Fibroblast of lung (primary cell): ENCODE data around the gene SAP130. TPM values are rescaled to one million over a fixed set of nuclear protein-coding genes. Genes with fewer than 3 reads are reported as not detected.

Source experiments
- DNase-seq, 2 donors: peaks; one replicate each; pipeline versions ENCODE4 v3.0.0 to v3.0.0-alpha.2; 2010; ENCODE audit warnings: low read depth in 2 of 2
- H2AFZ ChIP-seq: 2 replicates; pipeline ENCODE4 v1.5.1; 2012; ENCODE audit warnings: low read length, control low read depth, inconsistent platforms
- H3K27ac ChIP-seq: 2 replicates; pipeline ENCODE4 v1.5.1; 2011; ENCODE audit warnings: low read length, control low read depth; ENCODE audit not compliant: insufficient read depth
- H3K27me3 ChIP-seq: 2 replicates; pipeline ENCODE4 v1.5.1; 2011; ENCODE audit warnings: mild to moderate bottlenecking, low read length; ENCODE audit not compliant: control insufficient read depth, insufficient read depth
- H3K36me3 ChIP-seq: 2 replicates; pipeline ENCODE4 v1.5.1; 2011; ENCODE audit warnings: low read length; ENCODE audit not compliant: control insufficient read depth, insufficient read depth
- H3K4me1 ChIP-seq: 2 replicates; pipeline ENCODE4 v1.5.1; 2011; ENCODE audit warnings: low read length; ENCODE audit not compliant: control insufficient read depth, insufficient read depth; ENCODE audit errors: extremely low read depth
- H3K4me2 ChIP-seq: 2 replicates; pipeline ENCODE4 v1.5.1; 2011; ENCODE audit warnings: low read length, control low read depth; ENCODE audit not compliant: insufficient read depth; ENCODE audit errors: extremely low read depth
- H3K4me3 ChIP-seq, 4 experiments: fragments of 200-600 bp in 1 of 4; sonication (generic) in 1 of 4; replicated peaks in 1 of 4; 2 replicates each; pipeline ENCODE4 v1.5.1; 2011 to 2016; ENCODE audit warnings: low read length in 4 of 4, low read depth in 3 of 4, mild to moderate bottlenecking in 3 of 4, control low read depth in 2 of 4, inconsistent platforms in 1 of 4, mixed read lengths in 1 of 4; ENCODE audit not compliant: insufficient read depth in 1 of 4; ENCODE audit errors: control extremely low read depth in 1 of 4
- H3K79me2 ChIP-seq: 2 replicates; pipeline ENCODE4 v1.5.1; 2012; ENCODE audit warnings: mild to moderate bottlenecking, low read length, inconsistent platforms; ENCODE audit not compliant: control insufficient read depth, insufficient read depth
- H3K9ac ChIP-seq: 2 replicates; pipeline ENCODE4 v1.5.1; 2011; ENCODE audit warnings: mild to moderate bottlenecking, low read length, control low read depth; ENCODE audit not compliant: insufficient read depth
- H3K9me3 ChIP-seq: 2 replicates; pipeline ENCODE4 v1.5.1; 2012; ENCODE audit warnings: low read depth, low read length; ENCODE audit not compliant: control insufficient read depth, insufficient read depth
- H4K20me1 ChIP-seq: 2 replicates; pipeline ENCODE4 v1.5.1; 2011; ENCODE audit warnings: low read length; ENCODE audit not compliant: control insufficient read depth, insufficient read depth; ENCODE audit errors: extremely low read depth
- CTCF ChIP-seq, 2 donors: IDR thresholded peaks in 1 of 2; conservative IDR thresholded peaks in 1 of 2; 1 replicate in 1 of 2; 2 replicates in 1 of 2; pipeline ENCODE4 v1.5.1; 2011 to 2012; ENCODE audit warnings: low read length in 2 of 2, control low read depth in 1 of 2, inconsistent platforms in 1 of 2, low read depth in 1 of 2, mild to moderate bottlenecking in 1 of 2
- EZH2 ChIP-seq: IDR thresholded peaks from 2 replicates; pipeline ENCODE4 v1.5.1; 2012; ENCODE audit warnings: low read length, control low read depth, mild to moderate bottlenecking; ENCODE audit errors: missing control alignments
- polyA plus RNA-seq, 2 donors: library from polyadenylated mRNA; depleted of rRNA in 1 of 2; stranded (reverse) in 1 of 2; unstranded in 1 of 2; fragments of >200 nt; gene quantifications; 2 replicates each; pipeline ENCODE4 v1.2.1, GENCODE V29; 2011 to 2012; ENCODE audit warnings: missing spikeins in 1 of 2
- total RNA-seq: library from RNA; depleted of rRNA; stranded (reverse); fragments of >200 nt; gene quantifications from 2 replicates; pipeline ENCODE4 v1.2.1, GENCODE V29; 2014

Gene SAP130
- total and polyA plus RNA-seq, 2 donors (not counting 1 experiment from before 2014, with no cell fraction given), result 4.5 to 6.7 TPM

DNA sequence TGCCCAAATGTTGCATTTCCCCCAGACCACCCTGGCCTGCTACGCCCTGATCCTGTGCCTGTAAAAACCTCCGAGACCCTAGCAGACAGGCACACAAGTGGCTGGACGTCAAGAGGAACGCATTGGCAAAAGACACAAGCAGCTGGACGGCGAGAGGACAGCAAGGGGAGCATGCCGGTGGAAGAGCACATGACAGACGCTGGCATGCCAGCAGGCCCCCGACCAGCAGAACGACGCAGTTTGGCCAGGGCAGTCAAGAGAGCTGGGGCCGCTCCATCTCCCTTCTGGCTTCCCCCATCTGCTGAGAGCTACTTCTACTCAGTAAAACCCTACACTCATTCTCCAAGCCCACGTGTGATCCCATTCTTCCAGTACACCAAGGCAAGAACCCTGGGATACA is 42.1 kb downstream of the SAP130 start:
- H3K36me3 ChIP-seq, result peaks cover 10% of the 10 kb centered on the region
- no peak for TF ChIP-seq CTCF (conservative IDR thresholded peaks at IDR 0.05 in 1 of 2, IDR thresholded peaks at IDR 0.05 in 1 of 2; ENCODE audit: low read depth in 1 of 2, low read length in 2 of 2)
- TF ChIP-seq EZH2, result no peak
- H3K27ac ChIP-seq, result no peak overlapping the region
- no peak for DNase-seq
- no peaks in the 10 kb centered on the region for H3K4me1 ChIP-seq
- H4K20me1 ChIP-seq, result no peaks in the 10 kb centered on the region
- no peak overlapping the region for H3K9ac ChIP-seq
- no peaks in the 10 kb centered on the region for H3K27me3 ChIP-seq
- H2AFZ ChIP-seq, result no peak overlapping the region
- H3K4me2 ChIP-seq, result no peak overlapping the region
- H3K9me3 ChIP-seq, result no peaks in the 10 kb centered on the region
- no peak overlapping the region for H3K4me3 ChIP-seq
- H3K79me2 ChIP-seq, result no peaks in the 10 kb centered on the region

- Histone ChIP-seq H3K9ac (no peak overlapping the region), H3K36me3 (peaks cover 10% of the 10 kb centered on the region), H3K79me2 (no peaks in the 10 kb centered on the region), H2AFZ (no peak overlapping the region), H3K27me3 (no peaks in the 10 kb centered on the region), H3K27ac (no peak overlapping the region), H3K4me3 (no peak overlapping the region), H4K20me1 (no peaks in the 10 kb centered on the region), H3K9me3 (no peaks in the 10 kb centered on the region), H3K4me1 (no peaks in the 10 kb centered on the region), H3K4me2 (no peak overlapping the region)
- no peak for TF ChIP-seq EZH2
- no peak for TF ChIP-seq CTCF (conservative IDR thresholded peaks at IDR 0.05 in 1 of 2, IDR thresholded peaks at IDR 0.05 in 1 of 2; ENCODE audit: low read depth in 1 of 2, low read length in 2 of 2)
- no peak for DNase-seq
Observed at GRCh38 chr2:127985026-127985734, 42.7 kb downstream of the SAP130 start.

GRCh38 chr2:127984551-127984950 is 43.3 kb downstream of the SAP130 start:
- Histone ChIP-seq H3K79me2 (no peaks in the 10 kb centered on the region), H3K9me3 (no peaks in the 10 kb centered on the region), H3K9ac (no peak overlapping the region), H3K4me1 (no peaks in the 10 kb centered on the region), H4K20me1 (no peaks in the 10 kb centered on the region), H3K4me3 (no peak overlapping the region), H3K27ac (no peak overlapping the region), H3K4me2 (no peak overlapping the region), H3K27me3 (no peaks in the 10 kb centered on the region), H3K36me3 (peaks cover 8% of the 10 kb centered on the region), H2AFZ (no peak overlapping the region)
- TF ChIP-seq EZH2 (no peak), CTCF (conservative IDR thresholded peaks at IDR 0.05 in 1 of 2, IDR thresholded peaks at IDR 0.05 in 1 of 2; ENCODE audit: low read depth in 1 of 2, low read length in 2 of 2) (no peak)
- peak; percentile 16 to 26 for DNase-seq
